ENCODE results near the gene CELSR1.

DNA sequence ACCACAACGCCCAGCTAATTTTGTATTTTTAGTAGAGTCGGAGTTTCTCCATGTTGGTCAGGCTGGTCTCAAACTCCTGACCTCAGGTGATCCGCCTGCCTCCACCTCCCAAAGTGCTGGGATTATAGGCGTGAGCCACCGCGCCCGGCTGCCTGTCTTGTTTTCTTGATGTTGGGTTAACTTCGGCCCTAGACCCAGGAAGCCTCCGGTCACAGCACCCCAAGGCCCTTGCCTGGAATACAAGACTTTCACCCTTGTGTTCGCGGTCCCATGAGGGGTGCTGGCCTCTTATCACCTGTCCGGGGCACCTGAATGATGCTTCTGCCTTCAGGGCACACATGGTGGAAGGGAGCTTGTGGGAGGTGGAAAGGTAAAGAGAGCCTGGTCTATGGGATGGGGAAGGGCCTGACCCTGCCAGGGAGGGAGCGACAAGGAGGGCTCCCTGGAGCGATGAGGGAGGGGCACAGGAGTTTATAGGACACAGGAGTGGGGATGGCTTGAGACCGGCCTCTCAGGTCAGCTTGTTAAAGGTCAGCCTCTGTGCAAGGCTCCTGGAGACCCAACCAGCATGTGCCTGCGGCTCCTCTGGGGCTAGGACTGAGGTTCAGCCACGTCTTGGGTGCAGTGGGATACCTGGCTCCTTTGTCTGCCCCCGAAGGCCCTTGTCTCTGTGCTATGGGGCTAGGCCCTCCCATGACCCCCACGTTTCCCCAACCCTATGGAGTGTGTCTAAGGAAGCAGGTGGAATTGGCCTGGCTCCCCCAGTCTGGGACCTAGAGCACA is 48.1 kb upstream of the CELSR1 start:
- no peak for TF ChIP-seq REST (IDR thresholded peaks at IDR 0.05; ENCODE audit: insufficient replicate concordance, low read depth)
- TF ChIP-seq, protein P1, sequence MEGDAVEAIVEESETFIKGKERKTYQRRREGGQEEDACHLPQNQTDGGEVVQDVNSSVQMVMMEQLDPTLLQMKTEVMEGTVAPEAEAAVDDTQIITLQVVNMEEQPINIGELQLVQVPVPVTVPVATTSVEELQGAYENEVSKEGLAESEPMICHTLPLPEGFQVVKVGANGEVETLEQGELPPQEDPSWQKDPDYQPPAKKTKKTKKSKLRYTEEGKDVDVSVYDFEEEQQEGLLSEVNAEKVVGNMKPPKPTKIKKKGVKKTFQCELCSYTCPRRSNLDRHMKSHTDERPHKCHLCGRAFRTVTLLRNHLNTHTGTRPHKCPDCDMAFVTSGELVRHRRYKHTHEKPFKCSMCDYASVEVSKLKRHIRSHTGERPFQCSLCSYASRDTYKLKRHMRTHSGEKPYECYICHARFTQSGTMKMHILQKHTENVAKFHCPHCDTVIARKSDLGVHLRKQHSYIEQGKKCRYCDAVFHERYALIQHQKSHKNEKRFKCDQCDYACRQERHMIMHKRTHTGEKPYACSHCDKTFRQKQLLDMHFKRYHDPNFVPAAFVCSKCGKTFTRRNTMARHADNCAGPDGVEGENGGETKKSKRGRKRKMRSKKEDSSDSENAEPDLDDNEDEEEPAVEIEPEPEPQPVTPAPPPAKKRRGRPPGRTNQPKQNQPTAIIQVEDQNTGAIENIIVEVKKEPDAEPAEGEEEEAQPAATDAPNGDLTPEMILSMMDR (IDR thresholded peaks at IDR 0.05; ENCODE audit: insufficient read depth, low read length), result no peak
- no peak for TF ChIP-seq POLR2AphosphoS5 (IDR thresholded peaks at IDR 0.05; ENCODE audit: low read depth)
- TF ChIP-seq GABPA (IDR thresholded peaks at IDR 0.05; ENCODE audit: low read depth), result no peak
